ENCODE data around the gene ZEB1. TPM values are rescaled to one million over a fixed set of nuclear protein-coding genes. Genes with fewer than 3 reads are reported as not detected.
A peak's percentile ranks its signal among the peaks of the same experiment; 100 is the strongest.

ZEB1 gene
- total RNA-seq, 1 donor from 2014 or later, result 162 TPM

DNA sequence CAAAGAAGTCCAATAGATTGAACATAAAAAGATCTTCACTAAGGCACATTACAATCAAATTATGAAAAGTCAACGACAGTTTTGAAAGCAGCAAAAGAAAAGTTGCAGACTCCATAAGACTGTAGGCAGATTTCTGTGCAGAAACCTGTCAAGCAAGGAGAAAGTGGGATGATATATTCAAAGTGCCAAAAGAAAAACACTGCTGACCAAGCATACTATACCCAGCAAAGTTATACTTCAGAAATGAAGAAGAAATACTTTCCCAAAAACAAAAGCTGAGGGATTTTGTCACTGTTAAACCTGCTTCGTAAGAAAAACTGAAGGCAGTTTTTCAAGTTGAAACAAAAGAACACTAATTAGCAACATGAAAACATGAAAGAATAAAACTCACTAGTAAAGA, 145.5 kb downstream of the ZEB1 start:
- no peak for DNase-seq
- Mint-ChIP-seq H3K4me1 (ENCODE audit: low read depth, unreplicated experiment) (peaks cover 2% of the 10 kb centered on the region), H3K27ac (ENCODE audit: unreplicated experiment) (no peak overlapping the region), H3K4me3 (ENCODE audit: unreplicated experiment) (no peak overlapping the region), H3K36me3 (ENCODE audit: unreplicated experiment) (peaks cover 59% of the 10 kb centered on the region), H3K9me3 (ENCODE audit: unreplicated experiment) (peaks cover 18% of the 10 kb centered on the region), H3K27me3 (ENCODE audit: unreplicated experiment) (peaks cover 4% of the 10 kb centered on the region)
- TF ChIP-seq, protein P1, sequence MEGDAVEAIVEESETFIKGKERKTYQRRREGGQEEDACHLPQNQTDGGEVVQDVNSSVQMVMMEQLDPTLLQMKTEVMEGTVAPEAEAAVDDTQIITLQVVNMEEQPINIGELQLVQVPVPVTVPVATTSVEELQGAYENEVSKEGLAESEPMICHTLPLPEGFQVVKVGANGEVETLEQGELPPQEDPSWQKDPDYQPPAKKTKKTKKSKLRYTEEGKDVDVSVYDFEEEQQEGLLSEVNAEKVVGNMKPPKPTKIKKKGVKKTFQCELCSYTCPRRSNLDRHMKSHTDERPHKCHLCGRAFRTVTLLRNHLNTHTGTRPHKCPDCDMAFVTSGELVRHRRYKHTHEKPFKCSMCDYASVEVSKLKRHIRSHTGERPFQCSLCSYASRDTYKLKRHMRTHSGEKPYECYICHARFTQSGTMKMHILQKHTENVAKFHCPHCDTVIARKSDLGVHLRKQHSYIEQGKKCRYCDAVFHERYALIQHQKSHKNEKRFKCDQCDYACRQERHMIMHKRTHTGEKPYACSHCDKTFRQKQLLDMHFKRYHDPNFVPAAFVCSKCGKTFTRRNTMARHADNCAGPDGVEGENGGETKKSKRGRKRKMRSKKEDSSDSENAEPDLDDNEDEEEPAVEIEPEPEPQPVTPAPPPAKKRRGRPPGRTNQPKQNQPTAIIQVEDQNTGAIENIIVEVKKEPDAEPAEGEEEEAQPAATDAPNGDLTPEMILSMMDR (IDR thresholded peaks at IDR 0.05; ENCODE audit: partially characterized antibody, unreplicated experiment), result no peak

DNA sequence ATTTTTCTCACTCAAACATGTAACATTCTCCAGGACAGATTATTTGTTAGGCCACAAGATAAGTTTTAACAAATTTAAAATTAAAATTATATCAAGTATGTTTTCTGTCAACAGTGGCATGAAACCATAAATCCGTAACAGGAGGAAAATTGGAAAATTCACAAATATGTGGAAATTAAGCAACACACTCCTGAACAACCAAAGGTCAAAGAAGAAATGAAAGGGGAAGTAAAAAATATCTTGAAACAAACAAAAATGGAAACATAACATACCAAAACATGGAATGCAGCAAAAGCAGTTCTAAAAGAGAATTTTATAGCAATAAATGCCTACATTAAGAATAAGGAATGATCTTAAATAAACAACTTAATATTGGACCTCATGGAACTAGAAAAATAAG, 147.3 kb downstream of the ZEB1 start:
- Mint-ChIP-seq H3K27me3 (ENCODE audit: unreplicated experiment) (peaks cover 4% of the 10 kb centered on the region), H3K4me1 (ENCODE audit: low read depth, unreplicated experiment) (no peaks in the 10 kb centered on the region), H3K36me3 (ENCODE audit: unreplicated experiment) (peaks cover 59% of the 10 kb centered on the region), H3K4me3 (ENCODE audit: unreplicated experiment) (no peak overlapping the region), H3K9me3 (ENCODE audit: unreplicated experiment) (peaks cover 18% of the 10 kb centered on the region), H3K27ac (ENCODE audit: unreplicated experiment) (no peak overlapping the region)
- DNase-seq, result no peak
- TF ChIP-seq, protein P1 (IDR thresholded peaks at IDR 0.05; ENCODE audit: partially characterized antibody, unreplicated experiment), result no peak

DNA sequence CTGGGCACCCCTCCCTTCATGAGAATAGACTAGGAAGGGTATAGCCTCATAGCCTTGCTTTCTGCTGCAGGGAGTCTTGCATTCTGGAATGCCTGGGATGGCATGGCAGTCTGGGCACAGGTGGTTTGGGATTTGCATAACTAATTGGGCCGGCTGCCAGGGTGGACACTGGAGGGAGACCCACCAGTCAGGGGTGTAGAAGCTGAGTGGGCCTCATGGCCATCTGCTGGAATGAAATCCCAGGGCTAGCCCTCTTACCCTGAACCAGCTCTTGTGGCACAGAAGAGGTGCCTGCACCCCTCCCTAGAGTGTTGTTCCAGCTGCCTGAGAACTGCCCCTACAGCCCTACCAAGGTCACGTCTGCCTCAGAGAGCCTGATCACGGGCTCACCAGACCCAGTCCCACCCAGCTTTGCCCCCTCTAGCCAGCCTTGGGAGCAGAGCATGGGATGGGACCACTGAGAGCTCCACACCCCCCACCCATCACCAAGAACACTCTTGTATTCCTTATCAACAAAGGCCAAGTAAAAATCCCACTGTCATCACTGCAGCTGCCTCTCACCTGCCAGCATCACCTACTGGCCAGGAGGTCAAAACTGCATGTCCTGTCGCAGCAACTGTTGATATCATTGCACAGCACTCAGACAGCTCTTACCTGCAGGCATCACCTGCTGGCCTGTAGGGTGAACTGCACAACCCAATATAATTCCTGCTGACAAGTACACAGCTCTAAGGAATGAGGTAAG, 148.9 kb downstream of the ZEB1 start:
- H3K27ac Mint-ChIP-seq (ENCODE audit: unreplicated experiment), result no peak overlapping the region
- no peak for DNase-seq
- H3K36me3 Mint-ChIP-seq (ENCODE audit: unreplicated experiment), result peaks cover 47% of the 10 kb centered on the region
- no peaks in the 10 kb centered on the region for H3K4me1 Mint-ChIP-seq (ENCODE audit: low read depth, unreplicated experiment)
- TF ChIP-seq, protein P1 (IDR thresholded peaks at IDR 0.05; ENCODE audit: partially characterized antibody, unreplicated experiment), result peak; percentile 49
- peaks cover 15% of the 10 kb centered on the region for H3K9me3 Mint-ChIP-seq (ENCODE audit: unreplicated experiment)
- H3K4me3 Mint-ChIP-seq (ENCODE audit: unreplicated experiment), result no peak overlapping the region
- peaks cover 4% of the 10 kb centered on the region for H3K27me3 Mint-ChIP-seq (ENCODE audit: unreplicated experiment)

DNA sequence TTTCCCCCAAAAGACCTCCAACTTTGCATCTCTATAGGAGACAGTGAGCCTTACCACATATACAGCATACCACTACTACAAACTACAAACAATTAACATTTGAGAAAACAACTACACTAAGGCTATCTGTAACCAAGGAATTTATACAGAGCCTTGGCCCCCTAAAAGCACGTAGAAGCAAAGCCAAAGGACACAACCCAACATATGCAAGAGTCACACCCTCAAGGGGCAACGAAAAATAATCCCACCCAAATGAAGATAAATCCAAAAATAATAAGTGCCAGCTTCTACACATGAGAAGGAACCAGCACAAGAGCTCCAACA, 149.5 kb downstream of the ZEB1 start:
- TF ChIP-seq, protein P1 (IDR thresholded peaks at IDR 0.05; ENCODE audit: partially characterized antibody, unreplicated experiment), result no peak
- H3K36me3 Mint-ChIP-seq (ENCODE audit: unreplicated experiment), result peaks cover 42% of the 10 kb centered on the region
- H3K27me3 Mint-ChIP-seq (ENCODE audit: unreplicated experiment), result peaks cover 4% of the 10 kb centered on the region
- no peak overlapping the region for H3K27ac Mint-ChIP-seq (ENCODE audit: unreplicated experiment)
- no peak for DNase-seq
- no peak overlapping the region for H3K4me3 Mint-ChIP-seq (ENCODE audit: unreplicated experiment)
- peaks cover 15% of the 10 kb centered on the region for H3K9me3 Mint-ChIP-seq (ENCODE audit: unreplicated experiment)
- no peaks in the 10 kb centered on the region for H3K4me1 Mint-ChIP-seq (ENCODE audit: low read depth, unreplicated experiment)

DNA sequence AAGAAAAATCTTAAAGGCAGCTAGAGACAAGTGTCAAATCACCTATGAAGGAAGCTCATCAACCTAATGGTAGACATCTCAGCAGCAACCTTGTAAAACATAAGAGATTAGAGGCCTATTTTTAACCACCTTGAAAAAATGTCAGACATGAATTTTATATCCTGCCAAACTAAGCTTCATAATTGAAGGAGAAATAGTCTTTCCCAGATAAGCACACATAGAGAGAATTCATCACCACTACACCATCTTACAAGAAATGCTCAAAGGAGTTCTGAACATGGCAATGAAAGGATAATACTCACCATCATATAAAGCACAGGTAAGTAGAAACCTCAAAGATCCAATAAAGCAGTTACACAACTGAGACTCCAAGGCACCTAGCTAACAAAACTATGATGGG, 156.5 kb downstream of the ZEB1 start:
- DNase-seq, result no peak
- Mint-ChIP-seq H3K27me3 (ENCODE audit: unreplicated experiment) (no peaks in the 10 kb centered on the region), H3K36me3 (ENCODE audit: unreplicated experiment) (peaks cover 32% of the 10 kb centered on the region), H3K9me3 (ENCODE audit: unreplicated experiment) (peaks cover 2% of the 10 kb centered on the region), H3K4me1 (ENCODE audit: low read depth, unreplicated experiment) (no peaks in the 10 kb centered on the region), H3K4me3 (ENCODE audit: unreplicated experiment) (no peak overlapping the region), H3K27ac (ENCODE audit: unreplicated experiment) (no peak overlapping the region)
- TF ChIP-seq, protein P1 (IDR thresholded peaks at IDR 0.05; ENCODE audit: partially characterized antibody, unreplicated experiment), result no peak
